Keratinocyte (primary cell): ENCODE measurements around the gene MTO1.

ENCODE experiments used
- EZH2 ChIP-seq: IDR thresholded peaks from one replicate; pipeline ENCODE4 v1.6.1; 2012; ENCODE audit warnings: inconsistent platforms, mild to moderate bottlenecking, low read length, moderate library complexity
- TF ChIP-seq, protein P1 (sequence below), 3 experiments: IDR thresholded peaks in 1 of 3; conservative IDR thresholded peaks in 1 of 3; optimal IDR thresholded peaks in 1 of 3; 2 replicates in 2 of 3; 3 replicates in 1 of 3; pipeline versions ENCODE3 to v1.5.1; 2011; ENCODE audit warnings: low read length in 3 of 3, mild to moderate bottlenecking in 3 of 3, moderate library complexity in 2 of 3, control low read depth in 1 of 3, inconsistent platforms in 1 of 3; ENCODE audit not compliant: insufficient read depth in 2 of 3; ENCODE audit errors: extremely low read depth in 1 of 3

DNA sequence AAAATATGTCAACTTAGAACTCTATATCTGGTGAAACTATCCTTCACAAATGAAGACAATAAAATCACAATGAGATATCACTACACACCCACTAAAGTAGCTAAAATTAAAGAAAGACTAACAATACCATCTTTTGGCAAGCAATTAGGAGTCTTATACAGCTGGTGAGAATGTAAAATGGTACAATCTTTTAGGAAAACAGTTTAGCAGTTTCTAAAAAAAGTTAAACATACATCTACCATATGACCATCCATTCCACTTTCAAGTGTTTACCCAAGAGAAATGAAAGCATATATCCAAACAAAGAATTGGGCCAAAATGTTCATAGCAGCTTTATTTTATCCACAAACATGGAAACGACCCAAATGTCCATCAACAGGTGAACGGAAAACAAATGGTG is 73.1 kb downstream of the MTO1 start:
- TF ChIP-seq, protein P1, sequence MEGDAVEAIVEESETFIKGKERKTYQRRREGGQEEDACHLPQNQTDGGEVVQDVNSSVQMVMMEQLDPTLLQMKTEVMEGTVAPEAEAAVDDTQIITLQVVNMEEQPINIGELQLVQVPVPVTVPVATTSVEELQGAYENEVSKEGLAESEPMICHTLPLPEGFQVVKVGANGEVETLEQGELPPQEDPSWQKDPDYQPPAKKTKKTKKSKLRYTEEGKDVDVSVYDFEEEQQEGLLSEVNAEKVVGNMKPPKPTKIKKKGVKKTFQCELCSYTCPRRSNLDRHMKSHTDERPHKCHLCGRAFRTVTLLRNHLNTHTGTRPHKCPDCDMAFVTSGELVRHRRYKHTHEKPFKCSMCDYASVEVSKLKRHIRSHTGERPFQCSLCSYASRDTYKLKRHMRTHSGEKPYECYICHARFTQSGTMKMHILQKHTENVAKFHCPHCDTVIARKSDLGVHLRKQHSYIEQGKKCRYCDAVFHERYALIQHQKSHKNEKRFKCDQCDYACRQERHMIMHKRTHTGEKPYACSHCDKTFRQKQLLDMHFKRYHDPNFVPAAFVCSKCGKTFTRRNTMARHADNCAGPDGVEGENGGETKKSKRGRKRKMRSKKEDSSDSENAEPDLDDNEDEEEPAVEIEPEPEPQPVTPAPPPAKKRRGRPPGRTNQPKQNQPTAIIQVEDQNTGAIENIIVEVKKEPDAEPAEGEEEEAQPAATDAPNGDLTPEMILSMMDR (optimal IDR thresholded peaks at IDR 0.05 in 1 of 3, IDR thresholded peaks at IDR 0.05 in 1 of 3, conservative IDR thresholded peaks at IDR 0.05 in 1 of 3; ENCODE audit: extremely low read depth in 1 of 3, insufficient read depth in 2 of 3, low read length in 3 of 3), result no peak
- no peak for TF ChIP-seq EZH2
